Renal cortical epithelial cell (primary cell): ENCODE results near the gene RGPD4. TPM values are rescaled to one million over a fixed set of nuclear protein-coding genes. Genes with fewer than 3 reads are reported as not detected.

ENCODE experiments used
- DNase-seq: peaks from one replicate; pipeline ENCODE4 v3.0.0-alpha.2; 2011; ENCODE audit warnings: low read depth
- total RNA-seq: library from RNA; depleted of rRNA; stranded (reverse); fragments of >200 nt; gene quantifications from 2 replicates; pipeline ENCODE4 v1.2.3, GENCODE V29; 2014

The RGPD4 gene
- total RNA-seq, 1 donor from 2014 or later, result not detected

DNA sequence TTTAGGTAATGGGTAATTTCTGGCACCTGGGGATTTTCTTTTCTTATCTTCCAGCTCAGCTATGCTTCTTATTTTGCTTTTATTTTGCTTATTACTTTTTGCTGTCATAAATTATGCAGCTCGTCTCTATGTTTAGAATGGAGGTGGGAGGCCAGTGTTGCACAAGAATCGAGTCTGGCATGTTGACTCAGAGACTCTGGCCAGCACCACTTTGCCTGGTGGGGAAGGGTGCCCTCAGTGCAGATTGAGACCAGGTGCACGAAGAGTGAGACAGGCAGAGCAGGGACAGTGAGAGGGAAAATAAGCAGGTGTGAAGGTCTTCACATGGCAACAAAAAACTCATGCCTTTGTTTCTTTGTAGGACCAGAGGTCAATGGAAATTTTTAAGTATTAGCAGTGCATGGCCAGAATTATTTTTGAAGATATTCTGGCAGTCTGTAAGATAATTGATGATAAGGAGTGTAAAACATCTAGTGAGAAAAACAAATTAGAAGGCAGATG, 100.4 kb downstream of the RGPD4 start:
- DNase-seq, result no peak

DNA sequence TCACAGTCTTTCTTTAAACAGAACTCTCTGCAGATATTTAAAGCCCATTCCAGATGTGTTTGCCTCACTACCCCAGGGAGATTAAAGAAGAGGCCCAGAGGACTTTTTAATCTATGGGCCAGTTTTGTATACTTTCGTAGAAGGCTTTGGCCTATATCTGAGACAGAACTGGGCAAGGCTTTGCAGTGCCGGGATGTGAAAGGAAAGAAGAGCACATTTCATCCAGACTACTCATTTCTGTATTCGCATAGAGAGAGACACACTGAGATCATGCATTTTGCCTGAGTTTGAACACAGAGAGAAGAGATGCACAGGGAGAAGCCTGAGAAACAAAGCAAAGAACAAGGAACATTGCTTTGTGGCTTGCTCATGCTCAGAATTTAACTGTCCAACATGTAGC, 104.7 kb downstream of the RGPD4 start:
- DNase-seq, result peak; percentile 3

DNA sequence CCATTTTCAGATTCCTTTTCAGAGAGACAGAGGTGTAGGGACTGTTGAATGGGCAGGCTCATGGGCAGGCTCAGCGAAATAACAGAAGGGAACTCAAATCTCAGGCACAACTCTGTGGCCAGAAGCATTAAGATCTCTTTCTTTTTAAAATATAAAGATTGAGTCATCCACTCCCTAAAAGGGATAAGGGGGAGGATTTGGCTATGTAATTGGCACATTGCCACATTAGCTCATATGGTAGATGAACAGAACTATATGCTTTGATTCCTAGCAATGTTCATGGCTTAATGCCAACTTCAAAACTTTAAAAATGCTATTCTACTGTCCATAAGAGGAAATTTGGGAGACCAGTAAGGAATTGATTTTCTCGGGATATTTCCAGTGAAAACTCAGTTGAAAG, 105.8 kb downstream of the RGPD4 start:
- peak; percentile 5 for DNase-seq

DNA sequence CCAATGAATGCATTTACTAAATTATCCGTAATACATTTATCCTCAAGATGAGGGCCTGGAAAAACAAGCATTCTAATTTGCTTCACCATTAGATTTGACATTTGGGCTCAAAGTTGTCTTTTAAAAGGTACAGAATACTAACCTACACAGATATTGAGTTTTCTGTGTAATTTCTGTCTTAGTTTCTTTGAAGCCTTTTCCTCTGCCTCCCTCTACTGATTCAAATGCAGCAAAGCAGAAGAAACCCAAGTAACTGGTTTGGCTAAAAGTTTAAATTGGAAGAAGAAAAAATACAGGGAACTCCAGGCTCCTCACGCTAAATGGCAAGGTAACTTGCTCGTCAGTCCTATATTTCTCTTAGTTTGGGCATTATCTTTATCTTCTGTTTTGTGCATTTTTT, 106.3 kb downstream of the RGPD4 start:
- peak; percentile 42 for DNase-seq

DNA sequence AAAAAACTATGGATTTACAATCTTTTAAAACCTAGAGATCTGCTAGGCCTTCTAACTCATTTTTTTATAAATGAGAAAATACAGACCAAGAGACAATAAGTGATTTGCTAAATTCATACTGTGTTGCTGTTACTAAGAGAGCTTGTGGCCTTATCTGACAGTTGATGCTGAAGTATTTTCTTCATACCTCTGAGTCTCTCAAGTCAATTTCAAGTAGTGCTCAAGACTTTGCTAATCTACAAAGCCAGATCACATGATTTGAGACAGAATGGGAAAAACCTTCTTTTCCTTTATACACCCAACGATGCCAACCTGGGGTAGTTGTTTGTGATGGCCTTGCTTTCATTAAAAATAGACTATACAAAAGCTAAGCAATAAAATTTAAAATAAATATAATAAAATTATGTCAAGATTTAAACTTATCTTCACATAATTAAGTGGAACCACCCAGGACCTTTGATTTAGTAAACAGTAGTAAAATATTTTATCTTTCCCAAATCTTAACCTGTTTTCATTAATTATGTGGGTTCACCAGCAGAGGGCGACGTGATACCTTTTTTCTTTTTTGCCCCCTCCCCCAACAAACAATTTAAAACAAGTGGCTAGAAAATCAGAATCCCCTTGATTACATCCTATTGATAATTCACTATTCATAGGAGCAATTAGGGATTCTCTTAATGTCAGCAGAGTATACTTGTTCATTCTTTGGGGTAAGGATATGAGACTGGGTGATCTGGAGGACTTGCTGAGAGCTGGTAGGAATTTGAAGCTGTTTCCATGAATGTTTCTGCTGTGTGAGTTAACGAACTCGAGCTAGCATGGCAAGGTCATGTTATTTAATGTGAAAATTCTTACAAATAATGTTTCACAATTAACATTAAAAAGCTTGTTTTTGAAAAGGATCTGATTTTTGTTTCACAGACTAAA, 110.0 kb downstream of the RGPD4 start:
- DNase-seq, result peak; percentile 6

Other genes with a start within 250 kb of the RGPD4 start
- gene SLC5A7, start 159.6 kb downstream of the RGPD4 start, total RNA-seq, result not detected in 2 replicates